ENCODE data around the gene SMCR8. TPM values are rescaled to one million over a fixed set of nuclear protein-coding genes. Genes with fewer than 3 reads are reported as not detected.
"Not testable (repeated sequence)": the region's sequence is repeated elsewhere in the genome, so short reads cannot be mapped to it uniquely, and the experiment has no call there.

SMCR8 gene
- total RNA-seq, 4 donors from 2014 or later = 16.7 to 28.3 (median 19.6) TPM

DNA sequence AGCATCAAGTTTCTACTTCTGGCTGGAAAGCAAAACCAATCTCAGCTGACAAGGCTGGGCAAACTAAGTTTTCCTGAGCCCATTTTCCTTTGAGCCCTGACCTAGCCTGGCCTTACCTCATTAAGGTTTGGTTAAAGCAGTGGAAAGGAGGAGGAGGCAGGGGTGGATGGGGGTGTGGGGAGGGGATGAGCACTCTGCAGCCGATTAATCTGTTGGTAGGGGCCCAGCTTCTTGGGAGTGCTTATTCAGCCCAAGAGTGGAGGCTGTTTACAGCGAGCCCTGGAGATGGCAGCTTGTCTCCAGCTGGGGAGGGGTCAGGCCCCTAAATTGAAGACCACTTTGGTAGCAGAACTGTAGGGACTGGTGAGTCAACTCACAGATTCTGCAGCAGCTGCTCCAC lies 12.0 kb downstream of the SMCR8 start:
- 35 to 75% methylated on average over 2 of the region's 2 CpGs for WGBS, 2 donors
- DNase-seq = no peak
- no peak for TF ChIP-seq POLR2A (IDR thresholded peaks at IDR 0.05)
- TF ChIP-seq, protein P1, sequence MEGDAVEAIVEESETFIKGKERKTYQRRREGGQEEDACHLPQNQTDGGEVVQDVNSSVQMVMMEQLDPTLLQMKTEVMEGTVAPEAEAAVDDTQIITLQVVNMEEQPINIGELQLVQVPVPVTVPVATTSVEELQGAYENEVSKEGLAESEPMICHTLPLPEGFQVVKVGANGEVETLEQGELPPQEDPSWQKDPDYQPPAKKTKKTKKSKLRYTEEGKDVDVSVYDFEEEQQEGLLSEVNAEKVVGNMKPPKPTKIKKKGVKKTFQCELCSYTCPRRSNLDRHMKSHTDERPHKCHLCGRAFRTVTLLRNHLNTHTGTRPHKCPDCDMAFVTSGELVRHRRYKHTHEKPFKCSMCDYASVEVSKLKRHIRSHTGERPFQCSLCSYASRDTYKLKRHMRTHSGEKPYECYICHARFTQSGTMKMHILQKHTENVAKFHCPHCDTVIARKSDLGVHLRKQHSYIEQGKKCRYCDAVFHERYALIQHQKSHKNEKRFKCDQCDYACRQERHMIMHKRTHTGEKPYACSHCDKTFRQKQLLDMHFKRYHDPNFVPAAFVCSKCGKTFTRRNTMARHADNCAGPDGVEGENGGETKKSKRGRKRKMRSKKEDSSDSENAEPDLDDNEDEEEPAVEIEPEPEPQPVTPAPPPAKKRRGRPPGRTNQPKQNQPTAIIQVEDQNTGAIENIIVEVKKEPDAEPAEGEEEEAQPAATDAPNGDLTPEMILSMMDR (IDR thresholded peaks at IDR 0.05) = no peak
- no peak overlapping the region for H3K4me3 ChIP-seq (replicated peaks in 1 of 3)
- no peaks in the 10 kb centered on the region for H3K27me3 ChIP-seq
- H3K36me3 ChIP-seq = peaks cover 42 to 74% of the 10 kb centered on the region in 2 donors
- no peak overlapping the region for H3K27ac ChIP-seq
- no peaks in the 10 kb centered on the region for H3K9me3 ChIP-seq
- no peaks in the 10 kb centered on the region for H3K4me1 ChIP-seq
- intact Hi-C loops (cut with DNase I) = no loop called here

DNA sequence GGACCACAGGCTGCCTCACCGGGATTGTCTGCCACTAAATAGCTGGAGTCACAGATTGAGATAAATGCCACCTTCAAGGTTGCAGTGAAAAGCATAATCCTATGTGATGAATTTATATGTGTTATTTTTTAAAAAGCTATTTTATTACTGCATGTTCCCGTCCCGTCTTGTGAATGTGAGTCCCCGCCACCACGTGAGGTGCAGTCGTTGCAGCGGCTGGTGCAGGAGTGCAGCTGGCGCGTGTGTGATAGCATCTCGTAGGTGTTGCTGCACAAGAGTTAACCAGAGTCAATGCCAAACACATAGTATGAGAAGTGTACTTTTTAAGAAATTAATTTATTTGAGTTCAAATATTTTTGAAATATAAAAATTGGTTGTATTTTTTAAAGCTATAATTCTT lies 12.5 kb downstream of the SMCR8 start:
- no peak for DNase-seq
- Histone ChIP-seq H3K4me3 (replicated peaks in 1 of 3) (no peak overlapping the region), H3K9me3 (no peaks in the 10 kb centered on the region), H3K27me3 (no peaks in the 10 kb centered on the region), H3K36me3 (peaks cover 45 to 76% of the 10 kb centered on the region in 2 donors), H3K4me1 (no peaks in the 10 kb centered on the region), H3K27ac (no peak overlapping the region)
- no peak for TF ChIP-seq POLR2A (IDR thresholded peaks at IDR 0.05)
- TF ChIP-seq, protein P1 (IDR thresholded peaks at IDR 0.05) = no peak
- 94 to 95% methylated on average over 10 of the region's 10 CpGs for WGBS, 2 donors
- intact Hi-C loops (cut with DNase I) = no loop called here

DNA sequence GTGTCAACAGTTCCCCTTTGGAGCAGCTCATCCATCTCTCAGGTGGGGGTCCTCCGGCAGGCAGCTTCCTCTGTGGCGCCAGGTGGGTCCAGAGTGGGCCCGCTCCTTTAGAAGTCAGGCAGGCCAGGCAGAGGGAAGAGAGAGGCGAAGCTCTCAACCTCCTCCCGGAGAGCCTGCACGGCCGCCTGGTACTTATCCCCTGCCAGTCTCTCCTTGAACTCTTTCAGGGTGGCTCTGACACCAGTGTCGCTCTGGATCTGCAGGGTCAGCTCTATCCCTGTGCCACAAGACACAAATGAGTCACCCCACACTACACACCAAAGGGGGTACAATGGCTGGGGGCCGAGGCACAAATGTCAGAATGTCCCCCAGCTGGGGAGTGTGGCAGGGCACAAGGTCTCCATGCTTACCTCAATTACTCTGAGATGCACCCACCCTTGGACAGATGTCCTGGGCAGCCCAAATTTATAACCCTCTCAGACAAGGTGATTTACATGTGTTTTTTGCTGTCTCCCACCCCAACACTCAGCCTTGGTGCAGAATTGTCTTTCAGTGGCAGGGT lies 13.6 kb downstream of the SMCR8 start:
- Histone ChIP-seq H3K36me3 (peaks cover 41 to 72% of the 10 kb centered on the region in 2 donors), H3K27ac (no peak overlapping the region), H3K4me1 (no peaks in the 10 kb centered on the region), H3K9me3 (no peaks in the 10 kb centered on the region), H3K4me3 (replicated peaks in 1 of 3) (no peak overlapping the region), H3K27me3 (no peaks in the 10 kb centered on the region)
- DNase-seq = no peak
- no peak for TF ChIP-seq POLR2A (IDR thresholded peaks at IDR 0.05)
- TF ChIP-seq, protein P1 (IDR thresholded peaks at IDR 0.05) = no peak
- WGBS, 2 donors = 91 to 97% methylated on average over 3 to 9 of the region's 9 CpGs
- intact Hi-C loops (cut with DNase I) = no loop called here

DNA sequence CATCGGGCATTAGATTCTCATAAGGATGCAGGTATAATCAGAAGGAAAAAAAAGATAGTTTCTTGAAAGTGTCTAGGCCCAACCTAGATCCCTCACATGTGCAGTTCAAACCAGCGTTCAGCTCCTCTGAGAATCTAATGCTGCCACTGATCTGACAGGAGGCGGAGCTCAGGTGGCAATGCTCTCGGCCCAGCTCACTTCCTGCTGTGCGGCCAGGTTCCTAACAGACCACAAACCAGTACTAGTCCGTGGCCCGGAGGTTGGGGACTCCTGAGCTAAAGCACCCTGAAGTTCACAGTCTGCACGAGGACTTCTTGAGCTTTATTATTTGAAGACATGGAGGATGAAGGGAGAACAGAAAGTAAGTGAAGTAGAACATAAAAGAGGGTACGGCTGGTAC lies 16.8 kb downstream of the SMCR8 start:
- DNase-seq = no peak
- Histone ChIP-seq H3K4me3 (replicated peaks in 1 of 3) (no peak overlapping the region), H3K9me3 (no peaks in the 10 kb centered on the region), H3K36me3 (peaks cover 36 to 66% of the 10 kb centered on the region in 2 donors), H3K27ac (no peak overlapping the region), H3K4me1 (no peaks in the 10 kb centered on the region), H3K27me3 (no peaks in the 10 kb centered on the region)
- TF ChIP-seq, protein P1 (IDR thresholded peaks at IDR 0.05) = no peak
- no peak for TF ChIP-seq POLR2A (IDR thresholded peaks at IDR 0.05)
- 81 to 92% methylated on average over 9 of the region's 9 CpGs for WGBS, 2 donors
- intact Hi-C loops (cut with DNase I) = no loop called here

DNA sequence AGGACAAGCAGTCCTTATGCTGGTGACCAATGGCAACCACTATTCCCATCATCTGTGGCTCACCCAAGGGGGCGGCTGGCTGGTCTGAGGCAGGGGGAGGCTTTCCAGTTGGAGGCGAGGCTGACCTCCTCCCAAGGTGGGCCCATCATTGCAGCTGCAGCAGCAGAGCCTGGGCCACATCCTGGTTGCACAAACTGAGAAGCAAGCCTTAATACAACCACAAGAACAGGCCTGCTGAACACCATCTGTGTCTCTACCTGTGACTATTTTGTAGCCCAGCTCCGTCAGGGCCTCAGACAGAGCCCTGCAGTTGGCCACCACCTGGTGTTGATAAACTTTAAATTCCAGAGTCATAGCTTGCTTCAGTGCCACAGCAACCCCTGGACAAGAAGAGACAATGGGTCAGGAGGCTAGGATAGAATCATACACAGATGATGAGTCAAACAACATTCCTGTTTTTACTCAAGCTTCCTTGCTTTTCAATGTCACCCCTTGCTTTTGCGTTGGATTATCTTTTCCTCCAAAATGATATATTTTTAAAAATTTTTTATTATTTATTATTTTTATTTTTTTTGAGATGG lies 17.9 kb downstream of the SMCR8 start:
- H3K27me3 ChIP-seq = no peaks in the 10 kb centered on the region
- H3K9me3 ChIP-seq = no peaks in the 10 kb centered on the region
- no peak for DNase-seq
- H3K36me3 ChIP-seq = peaks cover 28 to 55% of the 10 kb centered on the region in 2 donors
- H3K27ac ChIP-seq = no peak overlapping the region
- no peaks in the 10 kb centered on the region for H3K4me1 ChIP-seq
- intact Hi-C loops (cut with DNase I) = no loop called here
- no peak for TF ChIP-seq POLR2A (IDR thresholded peaks at IDR 0.05)
- TF ChIP-seq, protein P1 (IDR thresholded peaks at IDR 0.05) = no peak
- no peak overlapping the region for H3K4me3 ChIP-seq (replicated peaks in 1 of 3)
- 91 to 92% methylated on average over 4 of the region's 4 CpGs for whole genome bisulfite sequencing, 2 donors

DNA sequence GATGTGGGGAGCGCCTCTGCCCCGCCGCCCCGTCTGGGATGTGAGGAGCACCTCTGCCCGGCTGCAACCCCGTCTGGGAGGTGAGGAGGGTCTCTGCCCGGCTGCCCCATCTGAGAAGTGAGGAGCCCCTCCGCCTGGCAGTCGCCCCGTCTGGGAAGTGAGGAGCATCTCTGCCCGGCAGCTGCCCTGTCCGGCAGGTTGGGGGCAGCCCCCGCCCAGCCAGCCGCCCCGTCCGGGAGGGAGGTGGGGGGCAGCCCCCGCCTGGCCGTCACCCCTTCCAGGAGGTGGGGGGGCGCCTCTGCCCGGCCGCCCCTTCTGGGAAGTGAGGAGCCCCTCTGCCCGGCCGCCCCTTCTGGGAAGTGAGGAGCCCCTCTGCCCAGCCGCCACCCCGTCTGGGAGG lies 23.1 kb downstream of the SMCR8 start:
- intact Hi-C loops (cut with DNase I); H3K4me1 ChIP-seq; H3K4me3 ChIP-seq (replicated peaks in 1 of 3); H3K9me3 ChIP-seq; H3K27ac ChIP-seq; DNase-seq; H3K27me3 ChIP-seq: not testable (repeated sequence)
- peaks cover 27 to 30% of the 10 kb centered on the region in 2 donors for H3K36me3 ChIP-seq
- WGBS, 2 donors = 94 to 99% methylated on average over 4 to 8 of the region's 25 CpGs
